HCT116 (cell line): Measurements from ENCODE around the gene RBFOX2. TPM values are rescaled to one million over a fixed set of nuclear protein-coding genes. Genes with fewer than 3 reads are reported as not detected.

ENCODE experiments used
- ATAC-seq: fragments of 200-7000 bp; cut with Tn5 transposase; 2 replicates; pipeline ENCODE4 v1.9.1; 2020; ENCODE audit warnings: mild to moderate bottlenecking, moderate library complexity
- BruUV-seq: library from RNA; stranded (reverse); fragments of 400-500 nt; replicated peaks from 2 replicates; lab custom pipeline; 2021; lab: Mats Ljungman, UMichigan
- CTCF ChIA-PET: fragments of 300-600 bp; sonication (Branson Sonifier 250); formaldehyde crosslinking; loops from one replicate; lab custom pipeline; 2021; ENCODE audit warnings: antibody characterized with exemption; lab: Charles Lee
- POLR2A ChIA-PET: fragments of 300-600, 350-600 bp; sonication (Branson Sonifier 250); formaldehyde crosslinking; loops from one replicate; lab custom pipeline; 2021; ENCODE audit warnings: antibody characterized with exemption; lab: Charles Lee
- RAD21 ChIA-PET, 2 experiments: fragments of 300-600 bp; sonication (Branson Sonifier 250); formaldehyde crosslinking; loops; one replicate each; lab custom pipeline; 2023; ENCODE audit warnings: low total read pairs in 2 of 2; ENCODE audit not compliant: uncharacterized antibody in 2 of 2, unreplicated experiment in 2 of 2, low non-redundant PET in 1 of 2; lab: Charles Lee
- DNase-seq: peaks from one replicate; pipeline ENCODE4 v3.0.0-alpha.2; 2010; ENCODE audit warnings: low read depth, low spot score
- H2AFZ ChIP-seq: fragments of 200-600 bp; shearing (Covaris generic), sonication (generic); 2 replicates; pipeline ENCODE4 v1.6.1; 2017; ENCODE audit warnings: low read depth, mixed run types, mixed read lengths, antibody characterized with exemption, low read length; ENCODE audit not compliant: poor library complexity, severe bottlenecking
- H3K27ac ChIP-seq: 2 replicates; pipeline ENCODE4 v1.5.1; 2012; ENCODE audit warnings: low read depth, low read length
- H3K27me3 ChIP-seq: fragments of 200-600 bp; sonication (generic); 2 replicates; pipeline ENCODE4 v1.6.1; 2016; ENCODE audit warnings: mixed run types, low read length, mixed read lengths; ENCODE audit not compliant: insufficient read depth
- H3K36me3 ChIP-seq, 2 experiments: fragments of 200-500 bp in 1 of 2; fragments of 200-600 bp in 1 of 2; sonication (Bioruptor generic) in 1 of 2; sonication (generic) in 1 of 2; 2 replicates each; pipeline versions ENCODE4 v1.5.1 to v1.6.1; 2014 to 2016; ENCODE audit warnings: low read length in 2 of 2, inconsistent platforms in 1 of 2, mixed read lengths in 1 of 2, mixed run types in 1 of 2; ENCODE audit not compliant: insufficient read depth in 2 of 2, control insufficient read depth in 1 of 2
- H3K4me1 ChIP-seq, 2 experiments: fragments of 200-600 bp in 1 of 2; sonication (generic) in 1 of 2; 2 replicates each; pipeline versions ENCODE4 v1.5.1 to v1.6.1; 2012 to 2017; ENCODE audit warnings: low read length in 2 of 2, inconsistent platforms in 1 of 2, mild to moderate bottlenecking in 1 of 2, mixed read lengths in 1 of 2, mixed run types in 1 of 2, moderate library complexity in 1 of 2; ENCODE audit not compliant: insufficient read depth in 2 of 2, control insufficient read depth in 1 of 2
- H3K4me2 ChIP-seq: fragments of 200-600 bp; sonication (generic); 2 replicates; pipeline ENCODE4 v1.6.1; 2017; ENCODE audit warnings: mixed run types, low read length, mixed read lengths
- H3K4me3 ChIP-seq, 2 experiments: fragments of 200-600 bp in 1 of 2; sonication (generic) in 1 of 2; replicated peaks in 1 of 2; 2 replicates each; pipeline ENCODE4 v1.5.1; 2011 to 2016; ENCODE audit warnings: low read length in 2 of 2, control low read depth in 1 of 2, low read depth in 1 of 2, mild to moderate bottlenecking in 1 of 2, mixed read lengths in 1 of 2, mixed run types in 1 of 2
- H3K79me2 ChIP-seq: fragments of 200-600 bp; sonication (generic); 2 replicates; pipeline ENCODE4 v1.6.1; 2017; ENCODE audit warnings: mild to moderate bottlenecking, mixed run types, low read length, moderate library complexity, mixed read lengths; ENCODE audit not compliant: insufficient read depth
- H3K9ac ChIP-seq: fragments of 200-600 bp; sonication (generic); 2 replicates; pipeline ENCODE4 v1.6.1; 2016; ENCODE audit warnings: low read length, mixed read lengths
- H3K9me2 ChIP-seq: fragments of 200-600 bp; sonication (generic), shearing (Covaris generic); 2 replicates; pipeline ENCODE4 v1.6.1; 2017; ENCODE audit warnings: mixed run types, mild to moderate bottlenecking, moderate library complexity; ENCODE audit not compliant: insufficient read depth
- H3K9me3 ChIP-seq, 2 experiments: fragments of 200-500 bp in 1 of 2; fragments of 200-600 bp in 1 of 2; sonication (Bioruptor generic) in 1 of 2; sonication (generic) in 1 of 2; 2 replicates each; pipeline ENCODE4 v1.6.1; 2014 to 2017; ENCODE audit warnings: low read length in 2 of 2, mixed read lengths in 2 of 2, inconsistent platforms in 1 of 2, low read depth in 1 of 2, mild to moderate bottlenecking in 1 of 2, mixed run types in 1 of 2, moderate library complexity in 1 of 2; ENCODE audit not compliant: control insufficient read depth in 1 of 2, insufficient read depth in 1 of 2
- H4K20me1 ChIP-seq: fragments of 200-600 bp; sonication (generic), shearing (Covaris generic); 2 replicates; pipeline ENCODE4 v1.6.1; 2017; ENCODE audit warnings: mixed run types, mild to moderate bottlenecking, moderate library complexity; ENCODE audit not compliant: insufficient read depth
- CEBPB ChIP-seq: IDR thresholded peaks from 2 replicates; pipeline ENCODE4 v1.6.1; 2012; ENCODE audit warnings: low read depth
- ELF1 ChIP-seq: IDR thresholded peaks from 2 replicates; pipeline ENCODE4 v1.6.1; 2012; ENCODE audit warnings: low read depth, borderline replicate concordance
- EZH2phosphoT487 ChIP-seq: fragments of 200-600 bp; IDR thresholded peaks from 2 replicates; pipeline ENCODE4 v1.6.1; 2018; ENCODE audit warnings: antibody characterized with exemption, borderline replicate concordance
- FOSL1 ChIP-seq: IDR thresholded peaks from 2 replicates; pipeline ENCODE4 v1.6.1; 2012; ENCODE audit warnings: low read depth
- JUND ChIP-seq: IDR thresholded peaks from 2 replicates; pipeline ENCODE4 v1.6.1; 2012
- POLR2A ChIP-seq: IDR thresholded peaks from 2 replicates; pipeline ENCODE4 v1.7.0; 2011; ENCODE audit warnings: borderline replicate concordance; ENCODE audit not compliant: insufficient read depth, insufficient read length; ENCODE audit errors: extremely low read depth
- POLR2AphosphoS5 ChIP-seq: IDR thresholded peaks from 2 replicates; pipeline ENCODE4 v1.6.1; 2011; ENCODE audit warnings: mild to moderate bottlenecking, low read depth, low read length, moderate library complexity
- RAD21 ChIP-seq: IDR thresholded peaks from 2 replicates; pipeline ENCODE4 v1.6.1; 2012; ENCODE audit warnings: low read depth, mild to moderate bottlenecking
- SIN3A ChIP-seq: IDR thresholded peaks from 2 replicates; pipeline ENCODE4 v1.6.1; 2012; ENCODE audit warnings: low read depth
- SP1 ChIP-seq: IDR thresholded peaks from 2 replicates; pipeline ENCODE4 v1.6.1; 2012; ENCODE audit warnings: low read depth
- SRF ChIP-seq: IDR thresholded peaks from 2 replicates; pipeline ENCODE4 v1.6.1; 2012; ENCODE audit warnings: low read depth
- TCF7L2 ChIP-seq: IDR thresholded peaks from 2 replicates; pipeline ENCODE4 v1.7.0; 2011; ENCODE audit warnings: borderline replicate concordance, inconsistent platforms; ENCODE audit not compliant: insufficient read depth, insufficient read length; ENCODE audit errors: extremely low read depth
- YY1 ChIP-seq: IDR thresholded peaks from 2 replicates; pipeline ENCODE4 v1.6.1; 2011; ENCODE audit warnings: low read length, low read depth, moderate library complexity, mild to moderate bottlenecking; ENCODE audit not compliant: insufficient replicate concordance; ENCODE audit errors: extremely low read depth
- ZFX ChIP-seq: fragments of 450-650 bp; IDR thresholded peaks from 2 replicates; pipeline ENCODE4 v1.6.1; 2017
- ZNF274 ChIP-seq: fragments of 200-500 bp; sonication (Bioruptor generic); IDR thresholded peaks from 2 replicates; pipeline ENCODE4 v1.6.1; 2014; ENCODE audit warnings: mild to moderate bottlenecking, low read depth, low read length, inconsistent platforms
- intact Hi-C: fragments of 100-400 bp; cut with micrococcal nuclease; formaldehyde crosslinking; loops from 2 replicates; pipeline ENCODE4 v1.10.0; 2022
- total RNA-seq: library from RNA; stranded (reverse); gene quantifications from one replicate; pipeline ENCODE4 v1.2.1, GENCODE V29; 2021; ENCODE audit not compliant: unreplicated experiment
- TF ChIP-seq, protein P1 (sequence below): IDR thresholded peaks from 2 replicates; pipeline ENCODE4 v1.6.1; 2012
- TF ChIP-seq, protein P2 (sequence below): IDR thresholded peaks from 2 replicates; pipeline ENCODE4 v1.6.1; 2012; ENCODE audit warnings: low read depth
- TF ChIP-seq, protein P3 (sequence below): IDR thresholded peaks from 2 replicates; pipeline ENCODE4 v1.6.1; 2011; ENCODE audit warnings: mild to moderate bottlenecking, low read length, moderate library complexity; ENCODE audit not compliant: insufficient replicate concordance; ENCODE audit errors: extremely low read depth

The RBFOX2 gene
- total RNA-seq, 1 experiment from 2014 or later: 83.9 TPM

GRCh38 chr22:35733791-35734516 lies 294.7 kb downstream of the RBFOX2 start:
- DNase-seq (no peak), ATAC-seq (no peak)
- intact Hi-C loops: no loop called here
- ChIA-PET RAD21 (no interaction called here), POLR2A (no interaction called here), CTCF (no interaction called here)
- TF ChIP-seq, protein P1, sequence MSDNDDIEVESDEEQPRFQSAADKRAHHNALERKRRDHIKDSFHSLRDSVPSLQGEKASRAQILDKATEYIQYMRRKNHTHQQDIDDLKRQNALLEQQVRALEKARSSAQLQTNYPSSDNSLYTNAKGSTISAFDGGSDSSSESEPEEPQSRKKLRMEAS: no peak
- TF ChIP-seq ZFX: no peak
- TF ChIP-seq FOSL1: no peak
- TF ChIP-seq EZH2phosphoT487: no peak
- no peak for TF ChIP-seq CEBPB
- no peak for TF ChIP-seq ELF1
- TF ChIP-seq, protein P2, sequence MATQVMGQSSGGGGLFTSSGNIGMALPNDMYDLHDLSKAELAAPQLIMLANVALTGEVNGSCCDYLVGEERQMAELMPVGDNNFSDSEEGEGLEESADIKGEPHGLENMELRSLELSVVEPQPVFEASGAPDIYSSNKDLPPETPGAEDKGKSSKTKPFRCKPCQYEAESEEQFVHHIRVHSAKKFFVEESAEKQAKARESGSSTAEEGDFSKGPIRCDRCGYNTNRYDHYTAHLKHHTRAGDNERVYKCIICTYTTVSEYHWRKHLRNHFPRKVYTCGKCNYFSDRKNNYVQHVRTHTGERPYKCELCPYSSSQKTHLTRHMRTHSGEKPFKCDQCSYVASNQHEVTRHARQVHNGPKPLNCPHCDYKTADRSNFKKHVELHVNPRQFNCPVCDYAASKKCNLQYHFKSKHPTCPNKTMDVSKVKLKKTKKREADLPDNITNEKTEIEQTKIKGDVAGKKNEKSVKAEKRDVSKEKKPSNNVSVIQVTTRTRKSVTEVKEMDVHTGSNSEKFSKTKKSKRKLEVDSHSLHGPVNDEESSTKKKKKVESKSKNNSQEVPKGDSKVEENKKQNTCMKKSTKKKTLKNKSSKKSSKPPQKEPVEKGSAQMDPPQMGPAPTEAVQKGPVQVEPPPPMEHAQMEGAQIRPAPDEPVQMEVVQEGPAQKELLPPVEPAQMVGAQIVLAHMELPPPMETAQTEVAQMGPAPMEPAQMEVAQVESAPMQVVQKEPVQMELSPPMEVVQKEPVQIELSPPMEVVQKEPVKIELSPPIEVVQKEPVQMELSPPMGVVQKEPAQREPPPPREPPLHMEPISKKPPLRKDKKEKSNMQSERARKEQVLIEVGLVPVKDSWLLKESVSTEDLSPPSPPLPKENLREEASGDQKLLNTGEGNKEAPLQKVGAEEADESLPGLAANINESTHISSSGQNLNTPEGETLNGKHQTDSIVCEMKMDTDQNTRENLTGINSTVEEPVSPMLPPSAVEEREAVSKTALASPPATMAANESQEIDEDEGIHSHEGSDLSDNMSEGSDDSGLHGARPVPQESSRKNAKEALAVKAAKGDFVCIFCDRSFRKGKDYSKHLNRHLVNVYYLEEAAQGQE: no peak
- TF ChIP-seq TCF7L2: no peak
- no peak for TF ChIP-seq SP1
- no peak for TF ChIP-seq JUND
- TF ChIP-seq POLR2A: no peak
- no peak for TF ChIP-seq SIN3A
- TF ChIP-seq, protein P3, sequence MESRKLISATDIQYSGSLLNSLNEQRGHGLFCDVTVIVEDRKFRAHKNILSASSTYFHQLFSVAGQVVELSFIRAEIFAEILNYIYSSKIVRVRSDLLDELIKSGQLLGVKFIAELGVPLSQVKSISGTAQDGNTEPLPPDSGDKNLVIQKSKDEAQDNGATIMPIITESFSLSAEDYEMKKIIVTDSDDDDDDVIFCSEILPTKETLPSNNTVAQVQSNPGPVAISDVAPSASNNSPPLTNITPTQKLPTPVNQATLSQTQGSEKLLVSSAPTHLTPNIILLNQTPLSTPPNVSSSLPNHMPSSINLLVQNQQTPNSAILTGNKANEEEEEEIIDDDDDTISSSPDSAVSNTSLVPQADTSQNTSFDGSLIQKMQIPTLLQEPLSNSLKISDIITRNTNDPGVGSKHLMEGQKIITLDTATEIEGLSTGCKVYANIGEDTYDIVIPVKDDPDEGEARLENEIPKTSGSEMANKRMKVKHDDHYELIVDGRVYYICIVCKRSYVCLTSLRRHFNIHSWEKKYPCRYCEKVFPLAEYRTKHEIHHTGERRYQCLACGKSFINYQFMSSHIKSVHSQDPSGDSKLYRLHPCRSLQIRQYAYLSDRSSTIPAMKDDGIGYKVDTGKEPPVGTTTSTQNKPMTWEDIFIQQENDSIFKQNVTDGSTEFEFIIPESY: no peak
- no peak for TF ChIP-seq RAD21
- no peak for TF ChIP-seq YY1
- no peak for TF ChIP-seq SRF
- TF ChIP-seq ZNF274: no peak
- no peak for TF ChIP-seq POLR2AphosphoS5
- no peak overlapping the region for H2AFZ ChIP-seq
- H3K36me3 ChIP-seq: no peaks in the 10 kb centered on the region
- no peak overlapping the region for H3K4me2 ChIP-seq
- H3K4me1 ChIP-seq: no peaks in the 10 kb centered on the region
- H3K9ac ChIP-seq: no peak overlapping the region
- H4K20me1 ChIP-seq: no peaks in the 10 kb centered on the region
- H3K79me2 ChIP-seq: no peaks in the 10 kb centered on the region
- no peaks in the 10 kb centered on the region for H3K27me3 ChIP-seq
- no peak overlapping the region for H3K4me3 ChIP-seq
- no peaks in the 10 kb centered on the region for H3K9me2 ChIP-seq
- H3K27ac ChIP-seq: no peak overlapping the region
- no peaks in the 10 kb centered on the region for H3K9me3 ChIP-seq
- BruUV-seq: no TSS peak
